HG02970 (cell line): ENCODE results near the gene PPP3CA.

ENCODE experiments used
- ATAC-seq: cut with Tn5 transposase; IDR thresholded peaks from one replicate; pipeline ENCODE4 v1.9.1; 2021; ENCODE audit warnings: mild to moderate bottlenecking, moderate library complexity, moderate number of reproducible peaks; ENCODE audit not compliant: unreplicated experiment, low FRiP score

PPP3CA gene

DNA sequence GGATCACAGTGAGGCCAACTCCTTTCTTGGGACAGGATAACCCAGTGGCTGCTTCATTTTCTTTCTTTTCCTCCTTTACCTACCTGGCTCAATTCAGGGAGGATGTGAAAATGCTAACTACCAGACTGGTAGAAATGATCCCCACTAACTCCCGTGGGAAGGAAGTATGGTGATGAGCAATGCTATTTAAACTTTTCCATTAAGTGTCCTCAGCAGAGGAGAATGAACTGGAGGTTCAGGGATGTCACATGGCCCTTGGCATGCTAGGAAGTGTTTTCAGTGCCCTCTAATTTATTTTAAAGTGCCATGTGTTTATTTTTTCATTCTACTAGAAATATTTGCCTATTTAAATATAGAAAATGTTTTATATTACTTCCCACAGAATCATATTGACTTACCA lies 363.9 kb downstream of the PPP3CA start:
- no peak for ATAC-seq

DNA sequence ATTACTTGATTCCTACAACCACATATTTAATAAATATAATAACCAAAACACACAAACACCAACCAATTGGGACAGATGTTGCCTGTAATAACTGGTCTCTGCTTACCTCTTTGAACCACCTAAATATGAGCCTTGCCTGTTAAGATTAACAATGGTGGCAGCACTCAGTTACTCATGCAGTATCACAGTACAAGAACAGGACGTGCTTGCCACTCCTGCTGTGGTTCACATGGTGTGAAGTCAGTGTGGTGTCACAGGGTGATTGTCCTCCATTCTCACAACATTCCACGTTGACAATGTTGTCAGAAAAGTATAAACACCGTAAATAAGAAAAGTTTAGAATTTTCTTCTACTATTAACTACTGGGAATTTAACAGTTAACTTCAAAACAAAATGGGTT lies 365.0 kb downstream of the PPP3CA start:
- no peak for ATAC-seq

DNA sequence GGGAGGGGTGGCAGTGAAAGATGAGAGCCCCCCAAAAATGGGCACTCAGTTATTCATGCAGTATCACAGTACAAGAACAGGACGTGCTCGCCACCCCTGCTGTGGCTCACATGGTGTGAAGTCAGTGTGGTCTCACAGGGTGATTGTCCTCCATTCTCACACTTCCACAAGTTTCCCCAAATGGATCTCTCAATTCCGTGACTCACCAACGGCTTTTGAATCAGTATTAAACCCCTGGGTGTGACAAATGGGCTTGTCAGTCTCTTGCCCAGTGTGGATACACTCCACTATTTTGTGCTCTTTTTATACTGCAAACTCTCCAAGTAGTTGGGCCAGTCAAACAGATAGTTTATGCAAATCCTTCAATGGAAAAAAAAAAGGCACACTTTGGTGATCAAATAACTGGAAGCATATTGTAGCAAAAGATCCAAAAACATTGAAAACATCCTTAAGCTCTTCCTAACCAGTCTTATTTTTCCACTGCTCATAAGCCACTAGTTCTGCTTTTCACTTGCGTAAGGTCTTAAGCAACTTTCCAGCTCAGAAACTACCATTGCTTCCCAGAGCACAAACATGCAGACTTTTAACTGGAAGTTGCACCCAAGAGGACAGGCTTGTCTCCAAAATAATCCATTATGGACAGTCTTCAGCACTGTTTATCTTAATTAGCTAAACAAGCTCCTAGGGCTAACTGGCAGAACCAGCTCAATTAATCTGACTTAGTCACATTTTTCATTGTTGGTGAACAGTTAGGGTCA lies 365.7 kb downstream of the PPP3CA start:
- ATAC-seq = no peak

DNA sequence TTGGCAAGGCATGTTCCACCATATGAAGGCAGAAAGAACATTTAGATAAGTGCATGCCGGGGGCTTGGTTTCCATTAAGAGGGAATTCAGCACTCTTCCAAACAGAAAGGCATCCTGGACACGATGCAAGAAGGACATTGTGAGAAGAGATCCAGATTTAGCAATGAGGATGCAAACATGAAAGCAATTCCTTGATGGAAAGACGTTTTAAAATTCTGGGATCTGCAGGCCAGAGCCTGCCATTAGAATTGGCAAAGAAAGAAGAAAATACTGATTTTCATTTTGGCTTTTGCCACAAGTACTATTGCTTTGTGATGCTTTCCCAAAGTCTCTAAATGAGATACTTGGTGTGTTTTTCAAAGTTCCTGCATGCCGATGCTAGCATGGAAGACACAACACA lies 367.6 kb downstream of the PPP3CA start:
- no peak for ATAC-seq

DNA sequence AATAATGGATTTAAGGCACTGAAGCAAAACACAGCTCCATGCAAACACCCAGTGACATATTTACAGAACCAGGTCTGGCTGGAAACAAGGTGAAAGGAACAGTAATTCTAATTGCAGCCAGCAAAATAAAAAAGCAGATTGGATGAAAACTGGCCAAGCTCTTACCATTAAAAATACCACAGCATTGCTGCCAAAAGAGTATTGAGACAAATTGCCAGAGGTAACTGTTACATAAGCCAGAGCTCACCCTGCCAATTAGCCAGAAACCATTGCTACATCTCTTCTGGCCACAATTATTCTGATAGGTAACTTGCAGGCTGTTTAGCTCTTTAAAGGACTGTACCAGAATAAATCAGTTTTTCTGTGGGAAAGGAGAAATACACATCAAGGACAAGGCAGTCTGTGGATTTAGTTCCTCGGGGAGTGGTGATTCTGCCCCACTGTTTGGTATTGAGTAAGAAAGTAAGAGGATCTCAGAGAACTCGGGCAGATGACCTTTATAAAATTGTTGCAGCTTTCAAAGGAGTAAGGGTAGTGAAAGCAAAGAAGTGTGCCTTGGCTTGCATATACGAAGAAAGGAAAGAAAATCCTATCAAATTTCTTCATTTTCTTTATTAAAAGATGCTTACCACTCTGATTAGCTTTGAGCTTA lies 369.5 kb downstream of the PPP3CA start:
- no peak for ATAC-seq

DNA sequence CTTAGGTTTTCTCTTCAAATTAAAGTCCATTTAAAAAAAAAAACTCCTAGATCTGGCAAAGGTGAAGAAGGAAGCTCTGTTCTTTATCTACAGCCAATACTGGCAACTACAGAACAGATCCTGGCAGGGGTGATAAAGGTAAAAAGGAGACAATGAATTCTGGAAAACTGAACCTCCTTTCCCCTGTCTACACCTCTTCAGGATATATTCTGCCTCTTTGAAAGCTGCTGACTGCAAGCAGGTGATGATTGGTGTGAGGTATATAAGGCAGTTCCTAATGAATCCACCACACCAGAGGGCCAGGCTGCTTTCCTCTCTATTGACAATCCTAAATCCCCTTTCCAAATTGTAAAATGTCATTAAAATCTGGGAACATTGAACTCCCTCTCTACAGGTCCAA lies 370.1 kb downstream of the PPP3CA start:
- ATAC-seq = no peak
